ENCODE results near the gene KRT73. TPM values are rescaled to one million over a fixed set of nuclear protein-coding genes. Genes with fewer than 3 reads are reported as not detected.

The KRT73 gene
- total and polyA plus RNA-seq, 2 of the 8 experiments (the other 6 are each of a cell fraction or from before 2014, with no cell fraction given) = not detected

- no peak overlapping the region for H4K5ac ChIP-seq (ENCODE audit: insufficient read length, low read depth, low read length)
- H3K27me3 ChIP-seq (replicated peaks in 1 of 4; ENCODE audit: control insufficient read depth in 3 of 4, extremely low read depth in 1 of 4, insufficient read depth in 3 of 4, low read length in 3 of 4) = peaks cover 0 to 6% (median under 1%) of the 10 kb centered on the region in 4 experiments; a peak in 5 of 7 replicates
- no peak overlapping the region for H3K4me3 ChIP-seq (ENCODE audit: extremely low read depth in 1 of 4, insufficient read depth in 2 of 4, low read depth in 3 of 4, low read length in 4 of 4)
- H3K9ac ChIP-seq (replicated peaks in 1 of 4; ENCODE audit: extremely low read depth in 1 of 4, low read depth in 3 of 4, low read length in 3 of 4) = no peak overlapping the region
- H3K23me2 ChIP-seq (ENCODE audit: low read depth, low read length) = no peaks in the 10 kb centered on the region; the same call in 1 of the 2 replicates
- no peak overlapping the region for H2BK5ac ChIP-seq (ENCODE audit: low read depth, low read length)
- H2BK12ac ChIP-seq (ENCODE audit: low read depth, low read length) = no peak overlapping the region
- ChIA-PET POLR2A (ENCODE audit: partially characterized antibody) (no interaction called here), CTCF (ENCODE audit: partially characterized antibody) (interaction anchor here (1.0 to 23.2 kb wide), 4 partner anchors 11 to 276 kb away, joined by 3 to 502 read pairs (median 14); no protein-coding TSS in a partner anchor)
- no peak overlapping the region for H4K8ac ChIP-seq (ENCODE audit: extremely low read depth, insufficient read depth, low read length)
- no peak overlapping the region for H3K23ac ChIP-seq (ENCODE audit: insufficient read length)
- H3K4me1 ChIP-seq (replicated peaks in 1 of 4; ENCODE audit: control insufficient read depth in 3 of 4, insufficient read depth in 4 of 4, low read length in 3 of 4) = no peaks in the 10 kb centered on the region
- WGBS, 2 experiments (ENCODE audit: extremely low coverage in 1 of 2, insufficient coverage in 1 of 2, insufficient read length in 1 of 2, insufficient replicate concordance in 2 of 2, low coverage in 1 of 2, low lambda C conversion rate in 2 of 2, missing lambda C conversion rate in 1 of 2) = 95% methylated on average over 5 of the region's 5 CpGs; no CpG with 5 or more reads in 1 of the 2 experiments
- no peak overlapping the region for H4K91ac ChIP-seq (replicated peaks; ENCODE audit: insufficient read length, low read length)
- TF ChIP-seq RNF2 (IDR thresholded peaks at IDR 0.05; ENCODE audit: borderline replicate concordance, low read depth, low read length, missing control alignments, poor library complexity, severe bottlenecking) (no peak), CBX5 (IDR thresholded peaks at IDR 0.05; ENCODE audit: low read depth, low read length) (no peak), CBX8 (IDR thresholded peaks at IDR 0.05; ENCODE audit: borderline replicate concordance, low read depth, low read length) (no peak), TAF1 (IDR thresholded peaks at IDR 0.05; ENCODE audit: low read depth, low read length) (no peak)
- TF ChIP-seq, protein P1, sequence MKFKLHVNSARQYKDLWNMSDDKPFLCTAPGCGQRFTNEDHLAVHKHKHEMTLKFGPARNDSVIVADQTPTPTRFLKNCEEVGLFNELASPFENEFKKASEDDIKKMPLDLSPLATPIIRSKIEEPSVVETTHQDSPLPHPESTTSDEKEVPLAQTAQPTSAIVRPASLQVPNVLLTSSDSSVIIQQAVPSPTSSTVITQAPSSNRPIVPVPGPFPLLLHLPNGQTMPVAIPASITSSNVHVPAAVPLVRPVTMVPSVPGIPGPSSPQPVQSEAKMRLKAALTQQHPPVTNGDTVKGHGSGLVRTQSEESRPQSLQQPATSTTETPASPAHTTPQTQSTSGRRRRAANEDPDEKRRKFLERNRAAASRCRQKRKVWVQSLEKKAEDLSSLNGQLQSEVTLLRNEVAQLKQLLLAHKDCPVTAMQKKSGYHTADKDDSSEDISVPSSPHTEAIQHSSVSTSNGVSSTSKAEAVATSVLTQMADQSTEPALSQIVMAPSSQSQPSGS (IDR thresholded peaks at IDR 0.05; ENCODE audit: low read length) = no peak
- TF ChIP-seq, protein P2, sequence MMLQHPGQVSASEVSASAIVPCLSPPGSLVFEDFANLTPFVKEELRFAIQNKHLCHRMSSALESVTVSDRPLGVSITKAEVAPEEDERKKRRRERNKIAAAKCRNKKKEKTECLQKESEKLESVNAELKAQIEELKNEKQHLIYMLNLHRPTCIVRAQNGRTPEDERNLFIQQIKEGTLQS (IDR thresholded peaks at IDR 0.05; ENCODE audit: insufficient read depth, low read depth, low read length) = no peak
- no peak for DNase-seq (ENCODE audit: low read depth in 1 of 2, low spot score in 2 of 2)
- no peak overlapping the region for H2BK120ac ChIP-seq (replicated peaks; ENCODE audit: low read depth, low read length)
- no peaks in the 10 kb centered on the region for H3K79me1 ChIP-seq (ENCODE audit: low read depth, low read length)
- no peak overlapping the region for H3K4me2 ChIP-seq (ENCODE audit: insufficient read depth in 1 of 2, low read depth in 2 of 2, low read length in 2 of 2)
- no peaks in the 10 kb centered on the region for H3K79me2 ChIP-seq (ENCODE audit: control insufficient read depth in 1 of 2, insufficient read depth in 2 of 2, low read length in 2 of 2)
- no peaks in the 10 kb centered on the region for H3K36me3 ChIP-seq (ENCODE audit: control insufficient read depth in 2 of 4, insufficient read depth in 4 of 4, low read length in 3 of 4)
- no peak overlapping the region for H3K14ac ChIP-seq (ENCODE audit: insufficient read length)
- H3K27ac ChIP-seq (ENCODE audit: low read depth, low read length) = no peak overlapping the region
- no peak overlapping the region for H3K18ac ChIP-seq (ENCODE audit: extremely low read depth, low read length)
- no peak overlapping the region for H2BK15ac ChIP-seq (ENCODE audit: low read length)
- H2AFZ ChIP-seq (ENCODE audit: low read length) = no peak overlapping the region
- no peaks in the 10 kb centered on the region for H4K20me1 ChIP-seq (replicated peaks in 1 of 2; ENCODE audit: control insufficient read depth in 1 of 2, insufficient read depth in 2 of 2, low read length in 2 of 2)
- H3K4ac ChIP-seq (replicated peaks; ENCODE audit: insufficient read length, low read depth, low read length) = no peak overlapping the region
- H3K9me3 ChIP-seq (ENCODE audit: insufficient read depth in 2 of 2, low read depth in 1 of 2, low read length in 1 of 2) = no peaks in the 10 kb centered on the region; a peak in 2 of 4 replicates
- no peak overlapping the region for H2BK20ac ChIP-seq (ENCODE audit: low read length)
- H2AK5ac ChIP-seq (ENCODE audit: low read depth, low read length) = no peak overlapping the region
- FAIRE-seq = no peak
- H3K56ac ChIP-seq (replicated peaks; ENCODE audit: insufficient read length, low read depth, low read length) = no peak overlapping the region
Observed at GRCh38 chr12:52598966-52599365, 19.4 kb downstream of the KRT73 start.

Measured in H1 (cell line).